Keratinocyte (primary cell): ENCODE data around the gene CAPSL. TPM values are rescaled to one million over a fixed set of nuclear protein-coding genes. Genes with fewer than 3 reads are reported as not detected.
A peak's percentile ranks its signal among the peaks of the same experiment; 100 is the strongest.

Experiments
- DNase-seq: peaks from one replicate; pipeline ENCODE4 v3.0.0-alpha.2; 2011; ENCODE audit warnings: low read depth, missing footprints, low spot score
- FAIRE-seq: peaks from 2 replicates; lab custom pipeline; 2011; peaks lifted over from hg19 to GRCh38; lab: Jason Lieb, UNC
- H2AFZ ChIP-seq: 2 replicates; pipeline ENCODE4 v1.6.0; 2012; ENCODE audit warnings: low read length, control low read depth, inconsistent platforms; ENCODE audit not compliant: control insufficient read depth
- H3K27ac ChIP-seq: 2 replicates; pipeline ENCODE4 v1.5.1; 2011; ENCODE audit warnings: low read length; ENCODE audit not compliant: control insufficient read depth, insufficient read depth
- H3K27me3 ChIP-seq: 3 replicates; pipeline ENCODE4 v1.6.0; 2011; ENCODE audit warnings: low read length; ENCODE audit not compliant: control insufficient read depth, insufficient read depth; ENCODE audit errors: extremely low read depth
- H3K36me3 ChIP-seq, 2 experiments: 2 replicates in 1 of 2; 3 replicates in 1 of 2; pipeline ENCODE4 v1.5.1; 2011; ENCODE audit warnings: low read length in 2 of 2, mild to moderate bottlenecking in 1 of 2; ENCODE audit not compliant: control insufficient read depth in 2 of 2, insufficient read depth in 2 of 2; ENCODE audit errors: extremely low read depth in 1 of 2
- H3K4me1 ChIP-seq: 3 replicates; pipeline ENCODE4 v1.5.1; 2011; ENCODE audit warnings: low read length; ENCODE audit not compliant: control insufficient read depth, insufficient read depth; ENCODE audit errors: extremely low read depth
- H3K4me2 ChIP-seq: 3 replicates; pipeline ENCODE4 v1.6.0; 2011; ENCODE audit warnings: low read depth, low read length; ENCODE audit not compliant: control insufficient read depth, insufficient read depth; ENCODE audit errors: extremely low read depth
- H3K4me3 ChIP-seq, 3 experiments: fragments of 200-600 bp in 1 of 3; sonication (generic) in 1 of 3; 2 replicates in 2 of 3; 3 replicates in 1 of 3; pipeline ENCODE4 v1.5.1; 2011 to 2016; ENCODE audit warnings: low read length in 3 of 3, mild to moderate bottlenecking in 3 of 3, control low read depth in 2 of 3, inconsistent platforms in 1 of 3, low read depth in 1 of 3, mixed read lengths in 1 of 3, mixed run types in 1 of 3, moderate library complexity in 1 of 3; ENCODE audit not compliant: control insufficient read depth in 2 of 3, insufficient read depth in 2 of 3; ENCODE audit errors: extremely low read depth in 1 of 3
- H3K79me2 ChIP-seq: 2 replicates; pipeline ENCODE4 v1.6.0; 2012; ENCODE audit warnings: low read length; ENCODE audit not compliant: control insufficient read depth, insufficient read depth
- H3K9ac ChIP-seq: 3 replicates; pipeline ENCODE4 v1.6.0; 2011; ENCODE audit warnings: low read length; ENCODE audit not compliant: control insufficient read depth, insufficient read depth; ENCODE audit errors: extremely low read depth
- H3K9me1 ChIP-seq: 3 replicates; pipeline ENCODE4 v1.6.0; 2011; ENCODE audit warnings: low read length; ENCODE audit not compliant: control insufficient read depth, insufficient read depth; ENCODE audit errors: extremely low read depth
- H3K9me3 ChIP-seq: 2 replicates; pipeline ENCODE4 v1.5.1; 2012; ENCODE audit warnings: low read depth, low read length; ENCODE audit not compliant: control insufficient read depth
- H4K20me1 ChIP-seq: 3 replicates; pipeline ENCODE4 v1.6.0; 2011; ENCODE audit warnings: low read length; ENCODE audit not compliant: control insufficient read depth, insufficient read depth; ENCODE audit errors: extremely low read depth
- CTCF ChIP-seq, 3 experiments: IDR thresholded peaks in 1 of 3; conservative IDR thresholded peaks in 1 of 3; optimal IDR thresholded peaks in 1 of 3; 2 replicates in 2 of 3; 3 replicates in 1 of 3; pipeline versions ENCODE3 to v1.5.1; 2011; ENCODE audit warnings: low read length in 3 of 3, mild to moderate bottlenecking in 3 of 3, moderate library complexity in 2 of 3, control low read depth in 1 of 3, inconsistent platforms in 1 of 3; ENCODE audit not compliant: insufficient read depth in 2 of 3; ENCODE audit errors: extremely low read depth in 1 of 3
- EZH2 ChIP-seq: IDR thresholded peaks from one replicate; pipeline ENCODE4 v1.6.1; 2012; ENCODE audit warnings: inconsistent platforms, mild to moderate bottlenecking, low read length, moderate library complexity
- dilution Hi-C: fragments of 300-500 bp; cut with MboI; formaldehyde crosslinking; loops from one replicate; pipeline ENCODE4 v1.7.0; 2020; ENCODE audit warnings: low sequenced_read_pairs; ENCODE audit not compliant: extremely low pct_ligation_motif_present
- polyA plus RNA-seq, 5 experiments: library from polyadenylated mRNA; depleted of rRNA in 3 of 5; stranded (reverse) in 3 of 5; stranded (forward) in 1 of 5; unstranded in 1 of 5; fragments of >200 nt; gene quantifications; 1 replicate in 1 of 5; 2 replicates in 3 of 5; 3 replicates in 1 of 5; pipeline versions ENCODE4 v1.2.1 to v1.2.3, GENCODE V29; 2011 to 2012; ENCODE audit warnings: missing spikeins in 2 of 5, low read depth in 1 of 5, low replicate concordance in 1 of 5

CAPSL gene
- polyA plus RNA-seq, 1 donor (not counting 4 experiments of a cell fraction or from before 2014, with no cell fraction given): not detected

- DNase-seq (no peak), FAIRE-seq (no peak)
- no peaks in the 10 kb centered on the region for H3K9me1 ChIP-seq
- H2AFZ ChIP-seq: peak overlapping the region; percentile 26
- no peaks in the 10 kb centered on the region for H3K36me3 ChIP-seq
- H3K9ac ChIP-seq: no peak overlapping the region
- H3K27me3 ChIP-seq: no peaks in the 10 kb centered on the region
- TF ChIP-seq EZH2 (no peak), CTCF (optimal IDR thresholded peaks at IDR 0.05 in 1 of 3, IDR thresholded peaks at IDR 0.05 in 1 of 3, conservative IDR thresholded peaks at IDR 0.05 in 1 of 3; ENCODE audit: extremely low read depth in 1 of 3, insufficient read depth in 2 of 3, low read length in 3 of 3) (no peak)
- dilution Hi-C loops: no loop called here
- peaks cover 5% of the 10 kb centered on the region for H3K4me1 ChIP-seq
- no peak overlapping the region for H3K4me2 ChIP-seq
- H4K20me1 ChIP-seq: no peaks in the 10 kb centered on the region
- no peaks in the 10 kb centered on the region for H3K79me2 ChIP-seq
- H3K27ac ChIP-seq: no peak overlapping the region
- no peak overlapping the region for H3K4me3 ChIP-seq
- no peaks in the 10 kb centered on the region for H3K9me3 ChIP-seq
These were observed 48.1 kb downstream of the CAPSL start for GRCh38 chr5:35890021-35891020.

- H4K20me1 ChIP-seq: no peaks in the 10 kb centered on the region
- no peak for TF ChIP-seq CTCF (optimal IDR thresholded peaks at IDR 0.05 in 1 of 3, IDR thresholded peaks at IDR 0.05 in 1 of 3, conservative IDR thresholded peaks at IDR 0.05 in 1 of 3; ENCODE audit: extremely low read depth in 1 of 3, insufficient read depth in 2 of 3, low read length in 3 of 3)
- no peak for TF ChIP-seq EZH2
- no peaks in the 10 kb centered on the region for H3K27me3 ChIP-seq
- no peak overlapping the region for H3K9ac ChIP-seq
- peaks cover 20% of the 10 kb centered on the region for H3K4me1 ChIP-seq
- no peaks in the 10 kb centered on the region for H3K9me3 ChIP-seq
- H2AFZ ChIP-seq: no peak overlapping the region
- dilution Hi-C loops: no loop called here
- no peak for DNase-seq
- no peak overlapping the region for H3K4me3 ChIP-seq
- H3K36me3 ChIP-seq: no peaks in the 10 kb centered on the region
- H3K27ac ChIP-seq: no peak overlapping the region
- no peaks in the 10 kb centered on the region for H3K9me1 ChIP-seq
- H3K4me2 ChIP-seq: no peak overlapping the region
- peak; percentile 44 for FAIRE-seq
- no peaks in the 10 kb centered on the region for H3K79me2 ChIP-seq
These were observed 50.9 kb downstream of the CAPSL start for GRCh38 chr5:35887321-35888100.
